Hepatocyte (in vitro differentiated cells): ENCODE measurements around the gene WDR33.

ENCODE experiments used
- EZH2phosphoT487 ChIP-seq: fragments of 200-600 bp; sonication (generic); IDR thresholded peaks from one replicate; pipeline ENCODE4 v1.6.1; 2018; ENCODE audit warnings: antibody characterized with exemption, mild to moderate bottlenecking, low read depth, moderate library complexity; ENCODE audit not compliant: unreplicated experiment, severe bottlenecking
- TF ChIP-seq, protein P1 (sequence below): fragments of 200-600 bp; sonication (generic); IDR thresholded peaks from 2 replicates; pipeline ENCODE4 v1.5.1; 2016; ENCODE audit warnings: antibody characterized with exemption, mild to moderate bottlenecking; ENCODE audit not compliant: poor library complexity

DNA sequence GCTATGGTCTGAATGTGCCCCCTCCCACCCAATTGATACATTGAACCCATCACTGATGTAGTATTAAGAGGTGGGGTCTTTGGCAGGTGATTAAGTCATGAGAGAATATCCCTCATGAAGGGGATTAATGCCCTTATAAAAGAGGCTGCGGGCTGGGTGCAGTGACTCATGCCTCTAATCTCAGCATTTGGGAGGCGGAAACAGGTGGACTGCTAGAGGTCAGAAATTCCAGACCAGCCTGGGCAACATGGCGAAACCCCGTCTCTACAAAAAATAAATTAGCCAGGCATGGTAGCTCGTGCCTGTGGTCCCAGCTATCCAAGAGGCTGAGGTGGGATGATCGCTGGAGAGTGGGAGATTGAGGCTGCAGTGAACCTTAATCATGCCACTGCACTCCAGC, 32.7 kb upstream of the WDR33 start:
- TF ChIP-seq EZH2phosphoT487 = no peak
- TF ChIP-seq, protein P1, sequence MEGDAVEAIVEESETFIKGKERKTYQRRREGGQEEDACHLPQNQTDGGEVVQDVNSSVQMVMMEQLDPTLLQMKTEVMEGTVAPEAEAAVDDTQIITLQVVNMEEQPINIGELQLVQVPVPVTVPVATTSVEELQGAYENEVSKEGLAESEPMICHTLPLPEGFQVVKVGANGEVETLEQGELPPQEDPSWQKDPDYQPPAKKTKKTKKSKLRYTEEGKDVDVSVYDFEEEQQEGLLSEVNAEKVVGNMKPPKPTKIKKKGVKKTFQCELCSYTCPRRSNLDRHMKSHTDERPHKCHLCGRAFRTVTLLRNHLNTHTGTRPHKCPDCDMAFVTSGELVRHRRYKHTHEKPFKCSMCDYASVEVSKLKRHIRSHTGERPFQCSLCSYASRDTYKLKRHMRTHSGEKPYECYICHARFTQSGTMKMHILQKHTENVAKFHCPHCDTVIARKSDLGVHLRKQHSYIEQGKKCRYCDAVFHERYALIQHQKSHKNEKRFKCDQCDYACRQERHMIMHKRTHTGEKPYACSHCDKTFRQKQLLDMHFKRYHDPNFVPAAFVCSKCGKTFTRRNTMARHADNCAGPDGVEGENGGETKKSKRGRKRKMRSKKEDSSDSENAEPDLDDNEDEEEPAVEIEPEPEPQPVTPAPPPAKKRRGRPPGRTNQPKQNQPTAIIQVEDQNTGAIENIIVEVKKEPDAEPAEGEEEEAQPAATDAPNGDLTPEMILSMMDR = no peak
